Left ventricle myocardium inferior (tissue), 1 donor: Measurements from ENCODE around the gene LHFPL5. TPM values are rescaled to one million over a fixed set of nuclear protein-coding genes. Genes with fewer than 3 reads are reported as not detected.

Source experiments
- DNase-seq: peaks from one replicate; pipeline ENCODE4 v3.0.0-alpha.2; 2020
- H3K27ac ChIP-seq: fragments of 200-600 bp; replicated peaks from 2 replicates; pipeline ENCODE4 v1.8.0; 2021
- H3K27me3 ChIP-seq: fragments of 200-600 bp; 2 replicates; pipeline ENCODE4 v1.8.0; 2021; ENCODE audit warnings: low read depth
- H3K36me3 ChIP-seq: fragments of 200-600 bp; 2 replicates; pipeline ENCODE4 v1.8.0; 2021
- H3K4me1 ChIP-seq: fragments of 200-600 bp; 2 replicates; pipeline ENCODE4 v1.8.0; 2021
- H3K4me3 ChIP-seq: fragments of 200-600 bp; 2 replicates; pipeline ENCODE4 v1.8.0; 2021; ENCODE audit warnings: mild to moderate bottlenecking, moderate library complexity
- H3K9me3 ChIP-seq: fragments of 200-600 bp; replicated peaks from 2 replicates; pipeline ENCODE4 v1.8.0; 2021
- intact Hi-C: fragments of 100-400 bp; cut with micrococcal nuclease; formaldehyde crosslinking; loops from one replicate; pipeline ENCODE4 v1.11.0; 2022
- total RNA-seq: library from RNA; stranded (reverse); fragmentation: NEBNext Ultra II Directional; extraction: Animal tissue kit (Norgen Biotek cat#: 25700); gene quantifications from one replicate; pipeline ENCODE4 v1.2.1, GENCODE V29; 2021
- TF ChIP-seq, protein P1 (sequence below): fragments of 200-600 bp; IDR thresholded peaks from 2 replicates; pipeline ENCODE4 v1.8.0; 2021; ENCODE audit warnings: antibody characterized with exemption, mild to moderate bottlenecking, borderline replicate concordance
- donor health status: DM: no; HTN: yes; CAD: no; lungs with severe emphysema.

LHFPL5 gene
- total RNA-seq, 1 donor from 2014 or later: not detected

DNA sequence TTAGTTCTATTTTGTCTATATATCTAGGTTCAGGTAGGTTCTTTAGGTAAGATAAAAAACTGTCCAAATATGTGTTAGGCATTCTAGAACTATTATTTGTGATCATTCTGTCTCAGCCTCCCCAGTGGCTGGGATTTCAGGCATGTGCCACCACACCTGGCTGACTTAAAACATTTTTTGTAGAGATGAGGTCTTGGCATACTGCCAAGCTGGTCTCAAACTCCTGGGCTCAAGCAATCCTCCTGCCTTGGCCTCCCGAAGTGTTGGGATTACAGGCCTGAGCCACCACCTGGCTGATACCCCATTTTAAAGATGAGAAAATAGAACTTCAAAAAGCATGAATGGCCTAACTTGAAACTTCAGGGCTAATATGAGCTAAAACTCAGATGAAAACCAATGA lies 33.9 kb downstream of the LHFPL5 start:
- H3K36me3 ChIP-seq: peaks cover 58% of the 10 kb centered on the region
- TF ChIP-seq, protein P1, sequence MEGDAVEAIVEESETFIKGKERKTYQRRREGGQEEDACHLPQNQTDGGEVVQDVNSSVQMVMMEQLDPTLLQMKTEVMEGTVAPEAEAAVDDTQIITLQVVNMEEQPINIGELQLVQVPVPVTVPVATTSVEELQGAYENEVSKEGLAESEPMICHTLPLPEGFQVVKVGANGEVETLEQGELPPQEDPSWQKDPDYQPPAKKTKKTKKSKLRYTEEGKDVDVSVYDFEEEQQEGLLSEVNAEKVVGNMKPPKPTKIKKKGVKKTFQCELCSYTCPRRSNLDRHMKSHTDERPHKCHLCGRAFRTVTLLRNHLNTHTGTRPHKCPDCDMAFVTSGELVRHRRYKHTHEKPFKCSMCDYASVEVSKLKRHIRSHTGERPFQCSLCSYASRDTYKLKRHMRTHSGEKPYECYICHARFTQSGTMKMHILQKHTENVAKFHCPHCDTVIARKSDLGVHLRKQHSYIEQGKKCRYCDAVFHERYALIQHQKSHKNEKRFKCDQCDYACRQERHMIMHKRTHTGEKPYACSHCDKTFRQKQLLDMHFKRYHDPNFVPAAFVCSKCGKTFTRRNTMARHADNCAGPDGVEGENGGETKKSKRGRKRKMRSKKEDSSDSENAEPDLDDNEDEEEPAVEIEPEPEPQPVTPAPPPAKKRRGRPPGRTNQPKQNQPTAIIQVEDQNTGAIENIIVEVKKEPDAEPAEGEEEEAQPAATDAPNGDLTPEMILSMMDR: no peak

GRCh38 chr6:35842381-35842780 lies 37.2 kb downstream of the LHFPL5 start:
- H3K9me3 ChIP-seq: no peaks in the 10 kb centered on the region
- no peaks in the 10 kb centered on the region for H3K27me3 ChIP-seq
- TF ChIP-seq, protein P1: no peak
- DNase-seq: no peak
- no peak overlapping the region for H3K4me3 ChIP-seq
- no peaks in the 10 kb centered on the region for H3K4me1 ChIP-seq
- peaks cover 46% of the 10 kb centered on the region for H3K36me3 ChIP-seq
- intact Hi-C loops: no loop called here
- no peak overlapping the region for H3K27ac ChIP-seq

More for the DNA sequence above, 33.9 kb downstream of the LHFPL5 start:
- no peak for DNase-seq
- intact Hi-C loops: no loop called here
- H3K27ac ChIP-seq: no peak overlapping the region
- H3K4me3 ChIP-seq: no peak overlapping the region
- no peaks in the 10 kb centered on the region for H3K9me3 ChIP-seq
- no peaks in the 10 kb centered on the region for H3K27me3 ChIP-seq
- no peaks in the 10 kb centered on the region for H3K4me1 ChIP-seq

- no peaks in the 10 kb centered on the region for H3K27me3 ChIP-seq
- intact Hi-C loops: no loop called here
- H3K4me3 ChIP-seq: no peak overlapping the region
- peaks cover 10% of the 10 kb centered on the region for H3K9me3 ChIP-seq
- TF ChIP-seq, protein P1: no peak
- no peaks in the 10 kb centered on the region for H3K4me1 ChIP-seq
- no peak overlapping the region for H3K27ac ChIP-seq
- no peak for DNase-seq
- peaks cover 53% of the 10 kb centered on the region for H3K36me3 ChIP-seq
These were observed 39.1 kb downstream of the LHFPL5 start for GRCh38 chr6:35844290-35844689.

DNA sequence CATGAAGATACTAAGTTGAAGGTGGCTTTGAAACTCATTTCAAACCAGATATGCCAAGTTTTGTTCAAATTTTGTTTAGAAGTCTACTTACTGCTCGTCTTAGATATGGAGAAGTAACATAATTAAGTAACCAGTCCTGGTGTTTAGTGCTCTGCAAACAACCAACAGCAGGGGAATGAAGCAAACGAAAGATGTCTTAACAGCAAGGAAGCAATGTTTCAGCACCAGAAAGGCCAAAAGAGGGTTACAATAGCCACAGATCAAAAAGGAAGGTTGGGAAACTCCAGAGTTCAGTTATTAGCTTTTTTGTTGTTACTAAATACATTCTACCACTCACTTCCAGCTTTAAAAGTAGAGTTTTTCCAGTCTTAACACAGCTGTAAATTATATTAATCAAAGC lies 45.1 kb downstream of the LHFPL5 start:
- intact Hi-C loops: no loop called here
- H3K9me3 ChIP-seq: peaks cover 10% of the 10 kb centered on the region
- H3K4me1 ChIP-seq: no peaks in the 10 kb centered on the region
- no peak overlapping the region for H3K27ac ChIP-seq
- H3K27me3 ChIP-seq: no peaks in the 10 kb centered on the region
- H3K4me3 ChIP-seq: no peak overlapping the region
- no peak for DNase-seq
- TF ChIP-seq, protein P1: no peak
- peaks cover 68% of the 10 kb centered on the region for H3K36me3 ChIP-seq

DNA sequence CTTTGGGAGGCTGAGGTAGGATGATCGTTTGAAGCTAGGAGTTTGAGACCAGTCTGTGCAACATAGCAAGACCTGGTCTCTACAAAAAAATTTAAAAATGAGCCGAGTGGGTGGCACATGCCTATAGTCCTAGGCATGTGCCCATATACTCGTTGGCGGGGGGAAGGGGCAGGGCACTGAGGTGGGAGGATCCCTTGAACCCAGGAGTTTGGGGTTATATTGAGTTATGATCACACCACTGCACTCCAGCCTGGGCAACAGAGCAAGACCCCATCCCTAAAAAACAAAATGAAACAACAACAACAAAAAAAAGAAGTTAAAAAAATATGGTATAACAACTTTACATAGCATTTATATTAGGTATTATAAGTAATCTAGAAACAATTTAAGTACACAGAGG lies 47.8 kb downstream of the LHFPL5 start:
- H3K9me3 ChIP-seq: peaks cover 10% of the 10 kb centered on the region
- peaks cover 76% of the 10 kb centered on the region for H3K36me3 ChIP-seq
- H3K4me3 ChIP-seq: no peak overlapping the region
- no peaks in the 10 kb centered on the region for H3K27me3 ChIP-seq
- TF ChIP-seq, protein P1: no peak
- no peak for DNase-seq
- no peaks in the 10 kb centered on the region for H3K4me1 ChIP-seq
- intact Hi-C loops: no loop called here
- H3K27ac ChIP-seq: no peak overlapping the region

- TF ChIP-seq, protein P1: no peak
- intact Hi-C loops: no loop called here
- Histone ChIP-seq H3K4me1 (no peaks in the 10 kb centered on the region), H3K9me3 (no peaks in the 10 kb centered on the region), H3K27ac (no peak overlapping the region), H3K4me3 (no peak overlapping the region), H3K36me3 (peaks cover 72% of the 10 kb centered on the region), H3K27me3 (no peaks in the 10 kb centered on the region)
- no peak for DNase-seq
These were observed 51.1 kb downstream of the LHFPL5 start for GRCh38 chr6:35856250-35856649.
